H1 (cell line): ENCODE data around the gene TMEM179B. TPM values are rescaled to one million over a fixed set of nuclear protein-coding genes. Genes with fewer than 3 reads are reported as not detected.

ENCODE experiments used
- CTCF ChIA-PET: fragments of 300-600 bp; sonication (Branson Sonifier 250); formaldehyde crosslinking; loops from one replicate; lab custom pipeline; 2021; ENCODE audit not compliant: partially characterized antibody; lab: Charles Lee
- POLR2A ChIA-PET: fragments of 300-600 bp; sonication (Branson Sonifier 250); formaldehyde crosslinking; loops from one replicate; lab custom pipeline; 2021; ENCODE audit warnings: inconsistent platforms; ENCODE audit not compliant: partially characterized antibody; lab: Charles Lee
- DNase-seq, 2 experiments: peaks; one replicate each; pipeline versions ENCODE4 v3.0.0 to v3.0.0-alpha.2; 2010 to 2022; ENCODE audit warnings: low spot score in 2 of 2, low read depth in 1 of 2, mixed read lengths in 1 of 2
- FAIRE-seq: peaks from 2 replicates; lab custom pipeline; 2011; peaks lifted over from hg19 to GRCh38; lab: Jason Lieb, UNC
- H2AFZ ChIP-seq: 2 replicates; pipeline ENCODE4 v1.8.1; 2012; ENCODE audit warnings: low read length, inconsistent platforms
- H2AK5ac ChIP-seq: 2 replicates; pipeline ENCODE4 v1.6.1; 2013; ENCODE audit warnings: low read depth, low read length
- H2BK120ac ChIP-seq: replicated peaks from 2 replicates; pipeline ENCODE3; 2013; ENCODE audit warnings: low read depth, low read length, inconsistent platforms
- H2BK12ac ChIP-seq: 2 replicates; pipeline ENCODE4 v1.6.1; 2013; ENCODE audit warnings: low read depth, low read length
- H2BK15ac ChIP-seq: 2 replicates; pipeline ENCODE4 v1.6.1; 2013; ENCODE audit warnings: low read length
- H2BK20ac ChIP-seq: 2 replicates; pipeline ENCODE4 v1.6.1; 2013; ENCODE audit warnings: low read length
- H2BK5ac ChIP-seq: 2 replicates; pipeline ENCODE4 v1.6.1; 2013; ENCODE audit warnings: low read depth, low read length
- H3K14ac ChIP-seq: 2 replicates; pipeline ENCODE4 v1.6.1; 2013; ENCODE audit warnings: inconsistent platforms; ENCODE audit not compliant: insufficient read length
- H3K18ac ChIP-seq: 2 replicates; pipeline ENCODE4 v1.6.1; 2013; ENCODE audit warnings: low read length; ENCODE audit errors: extremely low read depth
- H3K23ac ChIP-seq: 2 replicates; pipeline ENCODE4 v1.6.1; 2013; ENCODE audit warnings: inconsistent platforms; ENCODE audit not compliant: insufficient read length
- H3K23me2 ChIP-seq: 2 replicates; pipeline ENCODE4 v1.6.1; 2013; ENCODE audit warnings: low read depth, low read length
- H3K27ac ChIP-seq: 2 replicates; pipeline ENCODE4 v1.6.1; 2011; ENCODE audit warnings: low read depth, low read length, inconsistent platforms
- H3K27me3 ChIP-seq, 4 experiments: replicated peaks in 1 of 4; 1 replicate in 1 of 4; 2 replicates in 3 of 4; pipeline versions ENCODE4 v1.6.1 to v1.8.1; 2011 to 2013; ENCODE audit warnings: low read length in 3 of 4, mild to moderate bottlenecking in 3 of 4, inconsistent platforms in 2 of 4, mixed read lengths in 2 of 4, moderate library complexity in 1 of 4; ENCODE audit not compliant: control insufficient read depth in 3 of 4, insufficient read depth in 3 of 4; ENCODE audit errors: extremely low read depth in 1 of 4
- H3K36me3 ChIP-seq, 4 experiments: 2 replicates each; pipeline versions ENCODE4 v1.6.1 to v1.8.1; 2011 to 2013; ENCODE audit warnings: mild to moderate bottlenecking in 4 of 4, low read length in 3 of 4, moderate library complexity in 2 of 4, control low read depth in 1 of 4, inconsistent platforms in 1 of 4; ENCODE audit not compliant: insufficient read depth in 4 of 4, control insufficient read depth in 2 of 4
- H3K4ac ChIP-seq: replicated peaks from 2 replicates; pipeline ENCODE3; 2013; ENCODE audit warnings: low read length, low read depth, mixed read lengths, inconsistent platforms; ENCODE audit not compliant: insufficient read length
- H3K4me1 ChIP-seq, 4 experiments: replicated peaks in 1 of 4; 1 replicate in 1 of 4; 2 replicates in 3 of 4; pipeline versions ENCODE4 v1.6.1 to v1.8.1; 2011 to 2013; ENCODE audit warnings: low read length in 3 of 4, inconsistent platforms in 2 of 4, mixed read lengths in 1 of 4; ENCODE audit not compliant: insufficient read depth in 4 of 4, control insufficient read depth in 3 of 4
- H3K4me2 ChIP-seq, 2 experiments: 2 replicates each; pipeline versions ENCODE4 v1.6.1 to v1.8.1; 2011 to 2013; ENCODE audit warnings: low read depth in 2 of 2, low read length in 2 of 2, control low read depth in 1 of 2, inconsistent platforms in 1 of 2, mild to moderate bottlenecking in 1 of 2; ENCODE audit not compliant: insufficient read depth in 1 of 2
- H3K4me3 ChIP-seq, 4 experiments: fragments of 200-600, 300-600 bp in 1 of 4; sonication (generic), shearing (Covaris generic), sonication (Bioruptor Twin) in 1 of 4; 2 replicates each; pipeline versions ENCODE4 v1.5.1 to v1.8.1; 2011 to 2016; ENCODE audit warnings: low read length in 4 of 4, low read depth in 3 of 4, control low read depth in 2 of 4, inconsistent platforms in 2 of 4, mild to moderate bottlenecking in 2 of 4, mixed read lengths in 1 of 4, moderate library complexity in 1 of 4; ENCODE audit not compliant: insufficient read depth in 2 of 4; ENCODE audit errors: extremely low read depth in 1 of 4
- H3K56ac ChIP-seq: replicated peaks from 2 replicates; pipeline ENCODE3; 2013; ENCODE audit warnings: low read depth, mild to moderate bottlenecking, mixed read lengths, low read length, inconsistent platforms; ENCODE audit not compliant: insufficient read length
- H3K79me1 ChIP-seq: 2 replicates; pipeline ENCODE4 v1.6.1; 2013; ENCODE audit warnings: low read depth, low read length, control low read depth
- H3K79me2 ChIP-seq, 2 experiments: 2 replicates each; pipeline versions ENCODE4 v1.6.1 to v1.8.1; 2012 to 2013; ENCODE audit warnings: low read length in 2 of 2, mild to moderate bottlenecking in 2 of 2, inconsistent platforms in 1 of 2; ENCODE audit not compliant: insufficient read depth in 2 of 2, control insufficient read depth in 1 of 2
- H3K9ac ChIP-seq, 4 experiments: replicated peaks in 1 of 4; 1 replicate in 1 of 4; 2 replicates in 3 of 4; pipeline versions ENCODE4 v1.6.1 to v1.8.1; 2011 to 2013; ENCODE audit warnings: low read depth in 3 of 4, low read length in 3 of 4, control low read depth in 2 of 4, mild to moderate bottlenecking in 2 of 4, moderate library complexity in 2 of 4, inconsistent platforms in 1 of 4; ENCODE audit errors: extremely low read depth in 1 of 4
- H3K9me3 ChIP-seq, 2 experiments: 2 replicates each; pipeline versions ENCODE4 v1.6.1 to v1.8.1; 2012 to 2013; ENCODE audit warnings: mild to moderate bottlenecking in 2 of 2, moderate library complexity in 2 of 2, control low read depth in 1 of 2, inconsistent platforms in 1 of 2, low read depth in 1 of 2, low read length in 1 of 2, mixed read lengths in 1 of 2; ENCODE audit not compliant: insufficient read depth in 2 of 2
- H4K20me1 ChIP-seq, 2 experiments: replicated peaks in 1 of 2; 2 replicates each; pipeline versions ENCODE3 to v1.8.1; 2011 to 2013; ENCODE audit warnings: inconsistent platforms in 2 of 2, low read length in 2 of 2, mild to moderate bottlenecking in 1 of 2; ENCODE audit not compliant: insufficient read depth in 2 of 2, control insufficient read depth in 1 of 2
- H4K5ac ChIP-seq: 2 replicates; pipeline ENCODE4 v1.6.1; 2013; ENCODE audit warnings: low read length, low read depth, mixed read lengths, inconsistent platforms; ENCODE audit not compliant: insufficient read length
- H4K8ac ChIP-seq: 2 replicates; pipeline ENCODE4 v1.8.0; 2013; ENCODE audit warnings: mild to moderate bottlenecking, moderate library complexity, low read length, inconsistent platforms; ENCODE audit not compliant: insufficient read depth; ENCODE audit errors: extremely low read depth
- H4K91ac ChIP-seq: replicated peaks from 2 replicates; pipeline ENCODE3; 2013; ENCODE audit warnings: low read length, mixed read lengths, inconsistent platforms; ENCODE audit not compliant: insufficient read length
- CTCF ChIP-seq, 3 experiments: IDR thresholded peaks; 1 replicate in 2 of 3; 2 replicates in 1 of 3; pipeline versions ENCODE4 v1.5.1 to v1.6.1; 2011; ENCODE audit warnings: low read length in 3 of 3, mild to moderate bottlenecking in 3 of 3, inconsistent platforms in 2 of 3, low read depth in 1 of 3, moderate library complexity in 1 of 3; ENCODE audit not compliant: insufficient read depth in 1 of 3; ENCODE audit errors: control extremely low read depth in 1 of 3
- GTF2F1 ChIP-seq: IDR thresholded peaks from 2 replicates; pipeline ENCODE4 v1.6.1; 2012; ENCODE audit warnings: low read depth, low read length, improper control_type of control experiment, borderline replicate concordance
- HDAC6 ChIP-seq: IDR thresholded peaks from one replicate; pipeline ENCODE4 v1.7.1; 2012; ENCODE audit warnings: low read depth, mild to moderate bottlenecking, inconsistent platforms, low read length, moderate library complexity
- JUND ChIP-seq: IDR thresholded peaks from 2 replicates; pipeline ENCODE4 v1.6.1; 2011; ENCODE audit warnings: mild to moderate bottlenecking, improper control_type of control experiment, low read length
- NRF1 ChIP-seq: IDR thresholded peaks from 2 replicates; pipeline ENCODE4 v1.6.1; 2011; ENCODE audit warnings: mild to moderate bottlenecking, low read depth, low read length, improper control_type of control experiment
- PHF8 ChIP-seq: fragments of 200-600 bp; sonication (generic); conservative IDR thresholded peaks from 2 replicates; pipeline ENCODE4 v1.7.1; 2012; ENCODE audit warnings: low read depth, mild to moderate bottlenecking, inconsistent platforms, low read length, moderate library complexity
- POLR2AphosphoS5 ChIP-seq: IDR thresholded peaks from 2 replicates; pipeline ENCODE4 v1.6.1; 2011; ENCODE audit warnings: low read depth, low read length
- WGBS, 2 experiments: shearing (Covaris generic) in 1 of 2; methylation state at CpG; one replicate each; pipeline versions ENCODE4 v1.1.6 to v1.1.7; 2013 to 2015; ENCODE audit warnings: low lambda C conversion rate in 2 of 2, mixed read lengths in 2 of 2, inconsistent platforms in 1 of 2, low coverage in 1 of 2, missing lambda C conversion rate in 1 of 2; ENCODE audit not compliant: insufficient replicate concordance in 2 of 2, insufficient coverage in 1 of 2, insufficient read length in 1 of 2; ENCODE audit errors: extremely low coverage in 1 of 2, missing lambda C conversion rate in 1 of 2; 5-methylcytosine and 5-hydroxymethylcytosine counted together
- polyA plus RNA-seq, 7 experiments: library from polyadenylated mRNA; depleted of rRNA in 3 of 7; stranded (reverse) in 5 of 7; unstranded in 2 of 7; fragments of >200 nt in 5 of 7; fragments of 200-250 nt in 2 of 7; gene quantifications; 1 replicate in 5 of 7; 2 replicates in 1 of 7; 4 replicates in 1 of 7; pipeline versions ENCODE4 v1.2.1 to v1.2.3, GENCODE V29; 2011 to 2013; ENCODE audit warnings: missing spikeins in 2 of 7, mixed read lengths in 2 of 7
- total RNA-seq: library from RNA; stranded (reverse); fragmentation: NEBNext Ultra II Directional; extraction: Animal tissue kit (Norgen Biotek cat#: 25700); gene quantifications from 2 replicates; pipeline ENCODE4 v1.2.1, GENCODE V29; 2021

TMEM179B gene
- total and polyA plus RNA-seq, 2 of the 8 experiments (the other 6 are each of a cell fraction or from before 2014, with no cell fraction given) = 18.6 to 62.2 TPM

GRCh38 chr11:62805076-62805892 lies 18.1 kb downstream of the TMEM179B start, which contains the start of gene NXF1:
TSS of gene NXF1 (minus strand) at chr11:62805440. CDS start at chr11:62805356, 84 bp downstream.
- peak within 1 kb of the TSS; percentile 89; the same call in 1 of the 2 replicates for H3K18ac ChIP-seq
- POLR2A ChIA-PET = interaction anchor here (0.6 to 10.0 kb wide), 47 partner anchors 7 to 759 kb away, joined by 3 to 251 read pairs (median 7); partner anchors contain the start of genes B3GAT3, BSCL2, C11orf98 and CSKMT
- peaks cover 4% of the 10 kb centered on the region; the same call in 1 of the 2 replicates for H3K23me2 ChIP-seq
- peaks cover 14 to 27% (median 21%) of the 10 kb centered on the region in 4 experiments for H3K36me3 ChIP-seq
- 0 out of 2 replicates have a peak within 1 kb of the TSS, but pooled peaks have one; percentile 3 for H2BK5ac ChIP-seq
- CTCF ChIA-PET = interaction anchor here (0.6 to 1.6 kb wide), 6 partner anchors 18 to 1695 kb away, joined by 3 to 5 read pairs (median 4); partner anchors contain the start of gene TMEM179B
- H3K56ac ChIP-seq = peak within 1 kb of the TSS; percentile 43
- H2BK12ac ChIP-seq = no peak within 1 kb of the TSS
- H3K4me1 ChIP-seq = peaks cover 0 to 5% (median under 1%) of the 10 kb centered on the region in 4 experiments; a peak in 1 of 7 replicates
- peak within 1 kb of the TSS; percentile 81; the same call in 1 of the 2 replicates for H4K8ac ChIP-seq
- H3K4me3 ChIP-seq = peak within 1 kb of the TSS; percentile 66 to 85 (median 81)
- H3K9me3 ChIP-seq = no peaks in the 10 kb centered on the region
- H2BK15ac ChIP-seq = no peak within 1 kb of the TSS
- DNase-seq = peak; percentile 96 to 100
- no peak within 1 kb of the TSS for H3K23ac ChIP-seq
- H3K27me3 ChIP-seq = no peaks in the 10 kb centered on the region
- H3K79me1 ChIP-seq = peaks cover 6% of the 10 kb centered on the region; the same call in 1 of the 2 replicates
- peaks cover 5 to 18% of the 10 kb centered on the region in 2 experiments; a peak in 3 of 4 replicates for H3K79me2 ChIP-seq
- H3K14ac ChIP-seq = no peak within 1 kb of the TSS
- H3K27ac ChIP-seq = peak within 1 kb of the TSS; percentile 48; the same call in 1 of the 2 replicates
- H2AK5ac ChIP-seq = no peak within 1 kb of the TSS
- peaks cover 2 to 3% of the 10 kb centered on the region in 2 experiments for H4K20me1 ChIP-seq
- no peak within 1 kb of the TSS for H3K4ac ChIP-seq
- H2AFZ ChIP-seq = no peak within 1 kb of the TSS
- no peak for FAIRE-seq
- no peak within 1 kb of the TSS for H4K91ac ChIP-seq
- H3K4me2 ChIP-seq = peak within 1 kb of the TSS; percentile 81 to 93
- no peak within 1 kb of the TSS for H2BK20ac ChIP-seq
- H2BK120ac ChIP-seq = no peak within 1 kb of the TSS
- peak within 1 kb of the TSS; percentile 77 to 84 (median 78) for H3K9ac ChIP-seq
- peak within 1 kb of the TSS; percentile 53 for H4K5ac ChIP-seq
- 1% methylated on average over 74 of the region's 77 CpGs; no CpG with 5 or more reads in 1 of the 2 experiments for WGBS, 2 experiments
- TF ChIP-seq PHF8 (peak; percentile 99), CTCF (IDR thresholded peaks at IDR 0.05; ENCODE audit: control extremely low read depth in 1 of 3, insufficient read depth in 1 of 3, low read depth in 1 of 3, low read length in 3 of 3) (peak in 1 of 3 experiments; percentile 20; a peak in 1 of 4 replicates), GTF2F1 (peak; percentile 96), HDAC6 (no peak), JUND (0 out of 2 replicates have a peak, but pooled peaks have one; percentile 13), POLR2AphosphoS5 (peak; percentile 100), NRF1 (peak; percentile 82)
